Activated naive CD4-positive, alpha-beta T cell treated with anti-CD3 and anti-CD28 coated beads, Interleukin-2, amount 50 U/mL, for 72 hours (primary cell): ENCODE results near the gene GNG12. TPM values are rescaled to one million over a fixed set of nuclear protein-coding genes. Genes with fewer than 3 reads are reported as not detected.

Source experiments
- ATAC-seq, 2 donors: fragments of 150-1000 bp; cut with Tn5 transposase; 2 replicates each; pipeline ENCODE4 v1.10.0; 2021; ENCODE audit warnings: mild to moderate bottlenecking in 2 of 2, moderate library complexity in 2 of 2
- DNase-seq, 2 donors: peaks; one replicate each; pipeline ENCODE4 v3.0.0; 2021 to 2022; ENCODE audit warnings: low spot score in 2 of 2
- H3K27ac Mint-ChIP-seq, 2 donors: one replicate each; pipeline ENCODE4 v1.8.0; 2022; ENCODE audit warnings: mild to moderate bottlenecking in 2 of 2, mixed read lengths in 2 of 2
- H3K36me3 Mint-ChIP-seq, 2 donors: one replicate each; pipeline ENCODE4 v1.8.0; 2022; ENCODE audit warnings: mixed read lengths in 2 of 2
- H3K9me3 Mint-ChIP-seq, 2 donors: one replicate each; pipeline ENCODE4 v1.8.0; 2022; ENCODE audit warnings: mixed read lengths in 2 of 2
- total RNA-seq, 2 donors: library from RNA; stranded (reverse); gene quantifications; one replicate each; pipeline ENCODE4 v1.2.3, GENCODE V29; 2022

GNG12 gene
- total RNA-seq, 2 donors from 2014 or later, result 0.23 TPM; not detected in 1

- DNase-seq (no peak), ATAC-seq (no peak)
- no peaks in the 10 kb centered on the region for H3K9me3 Mint-ChIP-seq
- peaks cover 0 to 5% of the 10 kb centered on the region in 2 donors for H3K36me3 Mint-ChIP-seq
- H3K27ac Mint-ChIP-seq, result no peak overlapping the region
Observed at GRCh38 chr1:67803380-67804279, 29.6 kb downstream of the GNG12 start.

- no peak for ATAC-seq
- Mint-ChIP-seq H3K36me3 (peaks cover 0 to 5% of the 10 kb centered on the region in 2 donors), H3K27ac (no peak overlapping the region), H3K9me3 (no peaks in the 10 kb centered on the region)
- DNase-seq, result no peak
Observed at GRCh38 chr1:67802565-67802964, 30.7 kb downstream of the GNG12 start.

DNA sequence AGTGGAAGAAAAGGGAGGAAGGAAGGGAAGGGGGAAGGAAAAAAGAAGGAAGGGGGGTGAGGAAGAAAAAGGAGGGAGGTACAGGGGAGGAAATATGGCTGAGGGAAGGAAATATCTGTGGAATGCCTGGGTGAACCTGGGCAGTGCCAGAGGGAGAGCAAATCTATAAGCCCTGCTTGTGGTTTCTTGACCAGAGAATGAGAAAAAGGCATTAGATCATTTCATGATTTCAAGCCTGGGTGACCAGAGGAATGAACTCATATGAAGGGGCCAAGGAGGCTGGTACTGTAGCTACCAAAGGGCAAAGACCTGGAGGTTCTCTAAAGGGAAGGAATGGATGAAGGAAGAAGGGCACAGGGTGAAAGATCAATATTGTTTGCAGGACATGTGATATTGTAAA is 31.4 kb downstream of the GNG12 start:
- H3K36me3 Mint-ChIP-seq, result peaks cover 0 to 5% of the 10 kb centered on the region in 2 donors
- ATAC-seq (no peak), DNase-seq (no peak)
- no peak overlapping the region for H3K27ac Mint-ChIP-seq
- H3K9me3 Mint-ChIP-seq, result no peaks in the 10 kb centered on the region

DNA sequence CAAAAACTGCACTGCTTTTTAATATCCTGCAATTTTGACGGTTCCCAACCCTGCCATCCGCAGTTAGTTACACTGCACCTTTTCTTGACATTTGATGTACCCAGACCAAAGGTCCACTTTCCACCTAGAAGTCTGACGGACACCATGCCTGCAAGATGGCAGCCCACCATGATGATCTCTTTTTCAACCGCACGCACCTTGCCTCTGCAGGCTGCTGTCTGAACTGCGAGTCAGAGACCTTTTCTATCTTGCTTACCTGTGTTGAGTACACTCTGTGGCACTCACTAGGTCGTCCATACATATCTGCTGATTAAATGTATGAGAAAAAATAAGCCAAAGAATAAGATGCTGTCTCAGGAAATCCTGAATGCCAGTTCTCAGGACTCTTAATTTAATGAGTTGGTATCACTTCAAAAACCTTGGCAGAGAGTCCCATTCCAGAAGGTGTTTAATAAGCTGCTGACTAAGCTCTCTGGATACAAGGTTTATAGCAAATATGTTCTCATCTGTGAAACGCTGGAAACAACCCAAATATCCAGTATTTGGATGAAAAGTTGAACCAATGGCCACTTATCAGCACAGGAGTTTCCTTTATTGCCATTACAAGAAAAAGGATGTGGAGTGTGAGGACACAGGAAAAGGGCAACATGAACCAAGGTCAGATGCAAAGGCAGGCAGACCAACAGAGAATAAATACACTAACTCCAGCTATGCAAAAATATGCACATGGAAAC is 37.9 kb downstream of the GNG12 start:
- no peak for ATAC-seq
- DNase-seq, result no peak
- Mint-ChIP-seq H3K36me3 (no peaks in the 10 kb centered on the region), H3K9me3 (no peaks in the 10 kb centered on the region), H3K27ac (no peak overlapping the region)

DNA sequence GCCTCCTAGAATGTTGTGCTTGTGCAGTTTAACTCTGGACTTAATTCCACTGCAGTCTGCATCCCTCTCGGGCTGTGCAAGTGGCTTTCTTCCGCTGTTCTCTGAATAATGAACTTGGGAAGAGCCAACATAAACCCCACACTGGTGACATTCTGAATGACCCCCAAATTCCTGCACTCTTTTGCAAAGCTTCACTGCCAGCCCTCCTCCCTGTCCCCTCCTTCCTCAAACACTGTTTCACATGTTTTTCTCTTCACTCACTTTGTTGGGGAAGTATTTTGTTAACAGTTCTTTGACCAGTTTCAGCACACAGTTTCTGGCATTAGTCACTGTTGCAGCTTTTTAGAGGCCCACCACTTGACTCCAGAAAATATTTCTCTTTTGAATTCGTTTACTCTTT is 39.7 kb downstream of the GNG12 start:
- no peaks in the 10 kb centered on the region for H3K36me3 Mint-ChIP-seq
- H3K27ac Mint-ChIP-seq, result no peak overlapping the region
- no peak for ATAC-seq
- H3K9me3 Mint-ChIP-seq, result no peaks in the 10 kb centered on the region
- DNase-seq, result no peak

- DNase-seq, result no peak
- no peaks in the 10 kb centered on the region for H3K9me3 Mint-ChIP-seq
- no peak overlapping the region for H3K27ac Mint-ChIP-seq
- no peaks in the 10 kb centered on the region for H3K36me3 Mint-ChIP-seq
- no peak for ATAC-seq
Observed at GRCh38 chr1:67792741-67793458, 40.4 kb downstream of the GNG12 start.

DNA sequence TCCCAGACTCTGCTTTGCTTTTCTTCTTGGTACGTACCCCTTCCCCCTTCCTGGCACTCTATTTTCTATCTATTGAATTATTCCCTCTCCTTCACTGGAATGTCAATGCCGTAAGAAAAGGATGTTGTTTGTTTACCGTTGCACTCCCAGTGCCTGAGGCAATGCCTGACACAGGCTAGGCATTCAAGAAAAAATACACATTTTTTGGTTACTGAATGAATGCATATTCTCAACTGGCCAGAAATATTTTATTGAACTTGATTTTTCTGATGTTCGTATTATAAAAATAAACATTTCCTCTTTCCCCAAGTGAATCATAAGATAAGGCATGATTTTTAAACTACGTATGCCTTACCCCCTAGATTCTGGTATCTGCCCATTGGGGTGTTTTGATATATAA is 41.2 kb downstream of the GNG12 start:
- no peak for ATAC-seq
- H3K27ac Mint-ChIP-seq, result no peak overlapping the region
- H3K36me3 Mint-ChIP-seq, result no peaks in the 10 kb centered on the region
- no peak for DNase-seq
- H3K9me3 Mint-ChIP-seq, result no peaks in the 10 kb centered on the region

DNA sequence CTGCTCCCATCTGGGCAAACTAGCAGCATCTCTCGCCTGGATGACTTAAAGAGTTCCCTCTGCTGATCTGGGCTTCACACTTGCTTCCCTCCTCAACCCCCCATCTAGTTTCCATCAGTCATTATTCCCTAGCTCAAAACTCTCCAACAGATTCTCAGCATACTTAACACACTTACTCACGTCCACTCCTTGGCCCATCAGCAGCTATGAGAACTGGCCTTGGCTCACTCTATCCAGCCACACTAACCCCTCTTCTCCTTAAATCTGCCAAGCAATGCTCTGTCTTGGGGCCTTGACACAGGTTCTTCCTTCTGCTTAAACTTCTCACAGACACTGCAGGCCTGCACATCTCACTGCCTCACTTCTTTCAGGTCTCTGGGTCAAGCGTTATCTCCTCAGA is 41.6 kb downstream of the GNG12 start:
- DNase-seq (no peak), ATAC-seq (no peak)
- Mint-ChIP-seq H3K36me3 (no peaks in the 10 kb centered on the region), H3K27ac (no peak overlapping the region), H3K9me3 (no peaks in the 10 kb centered on the region)

DNA sequence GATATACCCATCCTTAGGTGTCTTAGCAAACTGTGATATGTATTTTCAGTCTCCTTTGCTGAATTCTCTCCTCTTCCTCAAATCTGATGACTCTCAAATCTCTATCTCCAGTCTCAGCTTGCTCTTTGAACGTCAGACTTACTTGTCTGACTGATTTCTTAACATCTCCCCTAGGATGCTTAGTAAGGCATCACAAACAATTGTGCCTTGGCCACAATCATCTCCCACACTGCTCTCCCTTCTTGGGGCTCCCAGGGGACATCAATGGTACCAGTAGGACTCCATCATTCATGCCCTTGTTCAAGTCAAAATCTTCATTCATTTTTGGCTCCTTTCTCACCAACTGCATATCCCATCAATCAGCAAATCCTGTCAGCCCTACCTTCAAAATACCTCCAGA is 42.0 kb downstream of the GNG12 start:
- DNase-seq (no peak), ATAC-seq (no peak)
- Mint-ChIP-seq H3K9me3 (no peaks in the 10 kb centered on the region), H3K36me3 (no peaks in the 10 kb centered on the region), H3K27ac (no peak overlapping the region)

GRCh38 chr1:67790201-67790692 is 43.0 kb downstream of the GNG12 start:
- DNase-seq (no peak), ATAC-seq (no peak)
- no peak overlapping the region for H3K27ac Mint-ChIP-seq
- H3K36me3 Mint-ChIP-seq, result no peaks in the 10 kb centered on the region
- no peaks in the 10 kb centered on the region for H3K9me3 Mint-ChIP-seq

- Mint-ChIP-seq H3K36me3 (no peaks in the 10 kb centered on the region), H3K27ac (no peak overlapping the region), H3K9me3 (no peaks in the 10 kb centered on the region)
- DNase-seq (no peak), ATAC-seq (no peak)
Observed at GRCh38 chr1:67789551-67789950, 43.7 kb downstream of the GNG12 start.

DNA sequence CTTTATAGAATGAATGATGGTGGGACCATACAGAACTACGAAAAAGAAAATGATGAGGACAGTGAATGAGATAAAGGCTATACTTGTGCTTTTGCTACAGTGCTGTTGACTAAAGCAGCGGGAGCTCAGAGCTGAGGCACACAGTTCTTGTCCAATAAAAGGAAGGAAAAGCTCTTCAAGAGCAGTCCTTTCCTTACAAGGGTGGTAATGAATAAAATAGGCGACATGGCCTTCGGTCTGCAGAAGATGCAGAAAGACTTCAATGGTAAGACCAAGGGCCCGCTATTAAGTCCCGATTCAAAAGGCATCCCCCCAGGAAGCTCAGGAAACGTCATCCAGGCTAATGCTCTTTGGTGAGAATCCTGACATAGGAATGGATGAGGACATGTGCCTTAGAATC is 44.4 kb downstream of the GNG12 start:
- ATAC-seq, result no peak
- Mint-ChIP-seq H3K27ac (no peak overlapping the region), H3K36me3 (no peaks in the 10 kb centered on the region)

GRCh38 chr1:67788238-67788790 is 45.0 kb downstream of the GNG12 start:
- ATAC-seq (no peak), DNase-seq (no peak)
- Mint-ChIP-seq H3K27ac (no peak overlapping the region), H3K9me3 (no peaks in the 10 kb centered on the region), H3K36me3 (no peaks in the 10 kb centered on the region)

More for the DNA sequence above, 44.4 kb downstream of the GNG12 start:
- DNase-seq, result no peak
- H3K9me3 Mint-ChIP-seq, result no peaks in the 10 kb centered on the region

DNA sequence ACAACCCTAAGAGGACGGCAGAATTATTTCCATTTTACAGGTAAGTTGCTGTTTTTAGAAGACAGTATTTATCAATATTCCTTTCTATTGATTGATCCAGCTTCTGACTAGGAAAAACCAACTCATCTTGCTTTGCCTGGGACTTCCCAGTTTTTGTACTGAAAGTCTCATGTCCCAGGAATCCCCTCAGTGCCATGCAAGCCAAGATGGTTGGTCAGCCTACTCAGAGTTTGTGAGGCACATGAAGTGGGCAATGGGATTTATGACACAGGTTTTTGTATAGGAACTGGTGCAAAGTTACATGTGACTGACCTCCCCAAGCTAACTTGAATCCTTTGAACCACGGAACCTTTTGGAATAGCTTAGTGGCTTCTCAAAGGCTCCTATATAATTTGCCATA is 45.5 kb downstream of the GNG12 start:
- no peaks in the 10 kb centered on the region for H3K36me3 Mint-ChIP-seq

GRCh38 chr1:67785847-67786753 is 47.2 kb downstream of the GNG12 start:
- Mint-ChIP-seq H3K36me3 (no peaks in the 10 kb centered on the region), H3K27ac (no peak overlapping the region), H3K9me3 (no peaks in the 10 kb centered on the region)
- ATAC-seq, result no peak
- DNase-seq, result no peak

More for the DNA sequence above, 45.5 kb downstream of the GNG12 start:
- ATAC-seq (no peak), DNase-seq (no peak)
- Mint-ChIP-seq H3K27ac (no peak overlapping the region), H3K9me3 (no peaks in the 10 kb centered on the region)
